AG04450 (cell line): Measurements from ENCODE around the gene MAP2K2. TPM values are rescaled to one million over a fixed set of nuclear protein-coding genes. Genes with fewer than 3 reads are reported as not detected.
"Not testable (repeated sequence)": the region's sequence is repeated elsewhere in the genome, so short reads cannot be mapped to it uniquely, and the experiment has no call there.

Experiments used
- CTCF ChIA-PET: fragments of 300-600, 350-600 bp; formaldehyde crosslinking; extraction: SDS; loops from one replicate; lab custom pipeline; 2022; ENCODE audit warnings: antibody characterized with exemption, inconsistent platforms; lab: Charles Lee
- POLR2A ChIA-PET: fragments of 350-600 bp; formaldehyde crosslinking; extraction: SDS; loops from one replicate; lab custom pipeline; 2021; ENCODE audit warnings: antibody characterized with exemption, inconsistent platforms; lab: Yijun Ruan, JAX
- DNase-seq: peaks from one replicate; pipeline ENCODE4 v3.0.0-alpha.2; 2011; ENCODE audit warnings: low read depth, low spot score
- H3K27ac ChIP-seq: one replicate; pipeline ENCODE4 v1.5.1; 2012; ENCODE audit warnings: low read depth, low read length, control low read depth
- H3K27me3 ChIP-seq: one replicate; pipeline ENCODE4 v1.6.0; 2012; ENCODE audit warnings: low read length; ENCODE audit not compliant: control insufficient read depth, insufficient read depth
- H3K4me3 ChIP-seq: 2 replicates; pipeline ENCODE4 v1.5.1; 2011; ENCODE audit warnings: mild to moderate bottlenecking, low read depth, low read length, control low read depth
- H3K9me3 ChIP-seq: 2 replicates; pipeline ENCODE4 v1.5.1; 2012; ENCODE audit warnings: low read length; ENCODE audit not compliant: control insufficient read depth, insufficient read depth
- polyA plus RNA-seq: library from polyadenylated mRNA; depleted of rRNA; stranded (reverse); fragments of >200 nt; gene quantifications from 2 replicates; pipeline ENCODE4 v1.2.3, GENCODE V29; 2011
- TF ChIP-seq, protein P1 (sequence below): IDR thresholded peaks from 2 replicates; pipeline ENCODE4 v1.5.1; 2011; ENCODE audit warnings: low read depth, low read length, control low read depth, inconsistent platforms

MAP2K2 gene
- polyA plus RNA-seq, 1 experiment, result 65.1 TPM

DNA sequence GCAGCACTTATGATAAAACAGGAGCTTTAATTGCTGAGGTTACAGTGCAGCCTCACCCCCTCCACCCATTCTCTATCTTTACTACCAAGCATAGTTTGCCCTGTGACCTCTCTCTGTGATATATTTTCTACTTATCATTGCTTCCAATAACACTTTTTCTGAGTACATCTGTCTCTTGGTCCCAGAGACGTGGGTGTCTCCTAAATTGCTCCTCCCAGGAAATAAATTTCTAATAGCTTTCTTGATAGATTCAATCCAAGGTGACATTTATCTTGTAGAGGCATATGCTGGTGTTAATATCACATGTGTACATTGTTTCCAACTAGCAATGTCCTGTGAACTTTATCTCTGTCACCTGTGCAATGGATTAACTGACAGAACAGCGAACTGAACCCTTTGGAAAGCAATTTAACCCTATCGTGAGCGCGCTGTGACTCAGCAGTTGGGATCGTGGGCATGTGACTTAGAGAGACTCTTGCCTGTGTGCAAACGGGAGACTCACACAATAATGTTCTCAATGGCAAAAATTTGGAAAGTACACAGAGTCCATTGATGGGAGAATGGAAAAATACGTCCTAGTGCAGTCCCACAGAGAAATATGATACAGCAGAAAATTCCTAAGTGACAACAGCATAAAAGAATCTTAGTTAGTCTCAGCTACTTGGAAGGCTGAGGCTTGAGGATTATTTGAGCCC lies 7.0 kb upstream of the MAP2K2 start:
- peak; percentile 38 for DNase-seq
- TF ChIP-seq, protein P1, sequence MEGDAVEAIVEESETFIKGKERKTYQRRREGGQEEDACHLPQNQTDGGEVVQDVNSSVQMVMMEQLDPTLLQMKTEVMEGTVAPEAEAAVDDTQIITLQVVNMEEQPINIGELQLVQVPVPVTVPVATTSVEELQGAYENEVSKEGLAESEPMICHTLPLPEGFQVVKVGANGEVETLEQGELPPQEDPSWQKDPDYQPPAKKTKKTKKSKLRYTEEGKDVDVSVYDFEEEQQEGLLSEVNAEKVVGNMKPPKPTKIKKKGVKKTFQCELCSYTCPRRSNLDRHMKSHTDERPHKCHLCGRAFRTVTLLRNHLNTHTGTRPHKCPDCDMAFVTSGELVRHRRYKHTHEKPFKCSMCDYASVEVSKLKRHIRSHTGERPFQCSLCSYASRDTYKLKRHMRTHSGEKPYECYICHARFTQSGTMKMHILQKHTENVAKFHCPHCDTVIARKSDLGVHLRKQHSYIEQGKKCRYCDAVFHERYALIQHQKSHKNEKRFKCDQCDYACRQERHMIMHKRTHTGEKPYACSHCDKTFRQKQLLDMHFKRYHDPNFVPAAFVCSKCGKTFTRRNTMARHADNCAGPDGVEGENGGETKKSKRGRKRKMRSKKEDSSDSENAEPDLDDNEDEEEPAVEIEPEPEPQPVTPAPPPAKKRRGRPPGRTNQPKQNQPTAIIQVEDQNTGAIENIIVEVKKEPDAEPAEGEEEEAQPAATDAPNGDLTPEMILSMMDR, result no peak
- H3K4me3 ChIP-seq, result no peak overlapping the region
- POLR2A ChIA-PET, result interaction anchor here (1.0 kb wide), 1 partner anchor 99 kb away, joined by 3 read pairs; the partner anchor contains the start of gene EBI3
- no peaks in the 10 kb centered on the region for H3K9me3 ChIP-seq
- CTCF ChIA-PET, result interaction anchor here (3.2 kb wide), 1 partner anchor 9 kb away, joined by 29 read pairs; no protein-coding TSS in a partner anchor
- no peaks in the 10 kb centered on the region for H3K27me3 ChIP-seq
- H3K27ac ChIP-seq, result peak overlapping the region; percentile 82

DNA sequence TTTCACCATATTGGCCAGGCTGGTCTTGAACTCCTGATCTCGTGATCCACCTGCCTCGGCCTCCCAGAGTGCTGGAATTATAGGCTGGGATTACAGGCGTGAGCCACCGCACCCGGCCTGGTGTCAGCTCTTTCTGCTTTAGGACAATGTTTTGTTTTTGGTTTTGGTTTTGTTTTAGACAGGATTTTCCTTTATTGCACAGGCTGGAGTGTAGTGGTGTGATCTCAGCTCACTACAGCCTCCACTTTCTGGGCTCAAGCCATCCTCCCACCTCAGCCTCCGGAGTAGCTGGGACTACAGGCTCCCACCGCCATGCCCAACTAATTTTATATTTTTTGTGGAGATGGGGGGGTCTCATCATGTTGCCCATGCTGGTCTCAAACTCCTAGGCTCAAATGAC lies 5.1 kb upstream of the MAP2K2 start:
- DNase-seq, H3K27ac ChIP-seq, POLR2A ChIA-PET, H3K27me3 ChIP-seq, H3K9me3 ChIP-seq, H3K4me3 ChIP-seq: not testable (repeated sequence)
- CTCF ChIA-PET, result interaction anchor here (0.6 to 3.2 kb wide), 2 partner anchors 11 to 23 kb away, joined by 6 to 29 read pairs; no protein-coding TSS in a partner anchor

DNA sequence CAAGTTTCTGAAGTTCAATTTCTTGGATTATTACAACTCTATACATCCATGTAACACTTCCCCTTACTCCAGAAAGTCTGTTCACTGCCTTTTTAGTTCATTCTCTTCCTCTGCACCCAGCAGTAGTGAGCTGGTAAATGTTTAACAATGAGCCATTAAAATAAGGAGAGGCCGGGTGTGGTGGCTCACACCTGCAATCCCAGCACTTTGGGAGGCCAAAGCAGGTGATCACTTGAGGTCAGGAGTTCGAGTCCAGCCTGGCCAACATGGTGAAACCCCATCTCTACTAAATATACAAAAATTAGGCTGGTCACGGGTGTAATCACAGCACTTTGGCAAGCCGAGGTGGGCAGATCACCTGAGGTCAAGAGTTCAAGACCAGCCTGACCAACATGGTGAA lies 3.4 kb upstream of the MAP2K2 start:
- CTCF ChIA-PET, H3K27ac ChIP-seq, H3K9me3 ChIP-seq, H3K27me3 ChIP-seq, POLR2A ChIA-PET, DNase-seq, H3K4me3 ChIP-seq: not testable (repeated sequence)

DNA sequence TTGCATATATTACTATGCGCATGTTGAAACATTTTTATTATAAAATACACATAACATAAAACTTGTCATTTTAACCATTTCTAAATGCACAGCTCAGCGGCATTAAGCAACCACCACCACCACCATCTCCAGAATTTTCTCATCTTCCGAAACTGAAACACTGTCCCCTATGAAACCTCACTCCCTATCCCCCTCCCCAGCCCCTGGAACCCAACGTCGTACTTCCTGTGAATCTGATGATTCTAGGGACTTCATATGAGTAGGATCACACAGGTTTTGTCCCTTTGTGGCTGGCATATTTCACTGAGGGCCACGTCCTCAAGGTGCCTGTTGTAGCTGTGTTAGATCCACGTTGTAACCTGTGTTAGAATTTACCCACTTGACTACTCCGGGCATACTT lies 716 bp upstream of the MAP2K2 start:
- Histone ChIP-seq H3K27ac (no peak overlapping the region), H3K27me3 (no peaks in the 10 kb centered on the region), H3K4me3 (peak overlapping the region; percentile 86; the same call in 1 of the 2 replicates), H3K9me3 (no peaks in the 10 kb centered on the region; the same call in 1 of the 2 replicates)
- TF ChIP-seq, protein P1, result no peak
- no peak for DNase-seq
- ChIA-PET POLR2A (no interaction called here), CTCF (interaction anchor here (2.3 kb wide), 1 partner anchor 16 kb away, joined by 9 read pairs; no protein-coding TSS in a partner anchor)

DNA sequence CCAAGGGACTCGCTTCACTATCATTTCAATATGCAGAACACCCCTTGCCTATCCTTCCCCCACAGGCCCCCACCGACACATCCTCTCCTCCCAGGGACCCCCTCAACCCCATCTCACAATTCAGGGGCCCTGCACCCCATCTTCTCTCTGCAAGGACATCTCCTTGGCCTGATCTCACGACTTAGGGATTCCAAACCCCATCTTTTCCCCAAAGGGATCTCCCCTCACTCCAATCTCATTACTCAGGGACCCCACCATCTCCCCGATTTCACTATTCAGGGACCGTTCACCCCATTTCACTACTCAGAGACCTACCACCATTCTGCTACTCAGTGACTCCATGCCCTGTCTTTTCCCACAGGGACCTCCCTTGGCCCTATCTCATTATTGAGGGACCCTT lies 1.4 kb downstream of the MAP2K2 start:
- no peaks in the 10 kb centered on the region for H3K27me3 ChIP-seq
- TF ChIP-seq, protein P1, result no peak
- H3K9me3 ChIP-seq, result no peaks in the 10 kb centered on the region; the same call in 1 of the 2 replicates
- peak overlapping the region; percentile 86 for H3K4me3 ChIP-seq
- no peak for DNase-seq
- POLR2A ChIA-PET, result no interaction called here
- H3K27ac ChIP-seq, result no peak overlapping the region
- CTCF ChIA-PET, result no interaction called here

DNA sequence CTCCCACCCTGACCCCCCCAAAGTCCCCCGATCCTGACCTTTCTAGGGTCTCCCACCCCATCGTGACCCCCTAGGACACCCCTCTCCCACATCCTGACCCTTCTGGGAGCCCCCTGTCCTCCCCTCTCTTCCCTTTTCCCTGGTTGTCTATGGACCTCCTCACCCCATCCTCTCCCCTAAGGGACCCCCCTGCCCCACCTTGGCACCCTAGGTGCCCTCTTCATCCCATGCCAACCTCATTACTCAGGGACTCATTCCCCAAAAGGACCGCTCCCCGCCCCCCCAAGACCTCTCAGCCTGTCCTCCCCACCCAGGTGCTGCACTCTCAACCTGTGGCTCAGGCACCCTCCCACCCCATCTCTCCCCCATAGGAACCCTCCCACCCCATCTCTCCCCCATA lies 2.1 kb downstream of the MAP2K2 start:
- no peak for DNase-seq
- no peak overlapping the region for H3K27ac ChIP-seq
- no peak overlapping the region for H3K4me3 ChIP-seq
- POLR2A ChIA-PET, result no interaction called here
- TF ChIP-seq, protein P1, result no peak
- H3K9me3 ChIP-seq, result no peaks in the 10 kb centered on the region; the same call in 1 of the 2 replicates
- H3K27me3 ChIP-seq, result no peaks in the 10 kb centered on the region
- CTCF ChIA-PET, result no interaction called here
